Progenitor cell of endocrine pancreas (in vitro differentiated cells): ENCODE data around the gene SLC25A40. TPM values are rescaled to one million over a fixed set of nuclear protein-coding genes. Genes with fewer than 3 reads are reported as not detected.

ENCODE experiments used
- DNase-seq: peaks from one replicate; pipeline ENCODE4 v3.0.0; 2021; ENCODE audit warnings: low spot score; ENCODE audit not compliant: unreplicated experiment
- H3K27ac Mint-ChIP-seq: 2 replicates; pipeline ENCODE4 v1.8.0; 2021; ENCODE audit warnings: mild to moderate bottlenecking, moderate library complexity, mixed read lengths
- H3K27me3 Mint-ChIP-seq: 2 replicates; pipeline ENCODE4 v1.8.0; 2021; ENCODE audit warnings: mixed read lengths
- H3K36me3 Mint-ChIP-seq: 2 replicates; pipeline ENCODE4 v1.8.0; 2022; ENCODE audit warnings: mixed read lengths; ENCODE audit not compliant: insufficient read depth
- H3K4me1 Mint-ChIP-seq: 2 replicates; pipeline ENCODE4 v1.8.0; 2021; ENCODE audit warnings: low read depth, mixed read lengths
- H3K4me3 Mint-ChIP-seq: 2 replicates; pipeline ENCODE4 v1.8.0; 2021; ENCODE audit warnings: low read depth, mild to moderate bottlenecking, moderate library complexity, mixed read lengths
- H3K9me3 Mint-ChIP-seq: 2 replicates; pipeline ENCODE4 v1.8.0; 2021; ENCODE audit warnings: low read depth, mixed read lengths
- total RNA-seq: library from RNA; stranded (reverse); gene quantifications from 2 replicates; pipeline ENCODE4 v1.2.1, GENCODE V29; 2021
- TF ChIP-seq, protein P1 (sequence below): fragments of 200-600 bp; sonication (generic); IDR thresholded peaks from one replicate; pipeline ENCODE4 v1.5.0; 2021; ENCODE audit warnings: antibody characterized with exemption, mild to moderate bottlenecking; ENCODE audit not compliant: unreplicated experiment

SLC25A40 gene
- total RNA-seq, 1 donor from 2014 or later = 26.8 TPM

GRCh38 chr7:87797395-87797794 lies 78.8 kb downstream of the SLC25A40 start:
- no peak overlapping the region for H3K27ac Mint-ChIP-seq
- H3K27me3 Mint-ChIP-seq = no peaks in the 10 kb centered on the region
- H3K4me1 Mint-ChIP-seq = no peaks in the 10 kb centered on the region
- TF ChIP-seq, protein P1, sequence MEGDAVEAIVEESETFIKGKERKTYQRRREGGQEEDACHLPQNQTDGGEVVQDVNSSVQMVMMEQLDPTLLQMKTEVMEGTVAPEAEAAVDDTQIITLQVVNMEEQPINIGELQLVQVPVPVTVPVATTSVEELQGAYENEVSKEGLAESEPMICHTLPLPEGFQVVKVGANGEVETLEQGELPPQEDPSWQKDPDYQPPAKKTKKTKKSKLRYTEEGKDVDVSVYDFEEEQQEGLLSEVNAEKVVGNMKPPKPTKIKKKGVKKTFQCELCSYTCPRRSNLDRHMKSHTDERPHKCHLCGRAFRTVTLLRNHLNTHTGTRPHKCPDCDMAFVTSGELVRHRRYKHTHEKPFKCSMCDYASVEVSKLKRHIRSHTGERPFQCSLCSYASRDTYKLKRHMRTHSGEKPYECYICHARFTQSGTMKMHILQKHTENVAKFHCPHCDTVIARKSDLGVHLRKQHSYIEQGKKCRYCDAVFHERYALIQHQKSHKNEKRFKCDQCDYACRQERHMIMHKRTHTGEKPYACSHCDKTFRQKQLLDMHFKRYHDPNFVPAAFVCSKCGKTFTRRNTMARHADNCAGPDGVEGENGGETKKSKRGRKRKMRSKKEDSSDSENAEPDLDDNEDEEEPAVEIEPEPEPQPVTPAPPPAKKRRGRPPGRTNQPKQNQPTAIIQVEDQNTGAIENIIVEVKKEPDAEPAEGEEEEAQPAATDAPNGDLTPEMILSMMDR = no peak
- H3K36me3 Mint-ChIP-seq = peaks cover 1% of the 10 kb centered on the region
- no peak for DNase-seq
- H3K4me3 Mint-ChIP-seq = no peak overlapping the region
- H3K9me3 Mint-ChIP-seq = peaks cover 7% of the 10 kb centered on the region

DNA sequence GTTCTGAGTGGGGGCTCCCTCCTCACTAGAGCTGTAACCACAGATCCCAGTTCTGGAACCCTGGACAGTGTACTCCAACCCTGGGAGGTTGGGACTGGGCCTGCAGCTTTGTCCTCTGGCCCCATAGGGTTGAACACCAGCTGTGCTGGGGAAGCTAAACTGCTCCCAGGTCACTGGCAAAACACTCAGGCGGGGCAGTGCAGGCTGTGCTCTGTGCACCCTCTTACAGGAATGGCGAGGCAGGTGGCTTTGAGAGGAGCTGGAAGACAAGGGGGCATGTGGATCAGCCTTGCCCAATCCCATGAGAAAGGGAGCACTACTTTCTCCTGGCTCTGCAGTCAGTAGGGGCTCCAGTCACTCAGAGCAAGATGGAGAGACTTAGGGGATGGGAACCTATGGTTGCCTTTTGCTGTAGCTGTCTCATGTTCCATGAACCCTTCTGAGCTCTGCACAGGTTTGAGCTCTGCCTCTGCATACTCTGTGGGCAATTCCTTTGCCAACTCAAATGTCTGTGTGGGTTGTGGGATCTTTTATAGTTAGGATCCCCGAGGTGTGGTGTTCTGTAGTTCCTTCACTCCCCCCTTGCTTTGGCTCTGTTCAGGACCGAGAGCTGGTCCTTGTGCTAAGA lies 90.7 kb downstream of the SLC25A40 start:
- H3K9me3 Mint-ChIP-seq = no peaks in the 10 kb centered on the region
- H3K4me3 Mint-ChIP-seq = no peak overlapping the region
- no peak for DNase-seq
- H3K4me1 Mint-ChIP-seq = no peaks in the 10 kb centered on the region
- TF ChIP-seq, protein P1 = no peak
- no peaks in the 10 kb centered on the region for H3K36me3 Mint-ChIP-seq
- H3K27me3 Mint-ChIP-seq = no peaks in the 10 kb centered on the region
- no peak overlapping the region for H3K27ac Mint-ChIP-seq

DNA sequence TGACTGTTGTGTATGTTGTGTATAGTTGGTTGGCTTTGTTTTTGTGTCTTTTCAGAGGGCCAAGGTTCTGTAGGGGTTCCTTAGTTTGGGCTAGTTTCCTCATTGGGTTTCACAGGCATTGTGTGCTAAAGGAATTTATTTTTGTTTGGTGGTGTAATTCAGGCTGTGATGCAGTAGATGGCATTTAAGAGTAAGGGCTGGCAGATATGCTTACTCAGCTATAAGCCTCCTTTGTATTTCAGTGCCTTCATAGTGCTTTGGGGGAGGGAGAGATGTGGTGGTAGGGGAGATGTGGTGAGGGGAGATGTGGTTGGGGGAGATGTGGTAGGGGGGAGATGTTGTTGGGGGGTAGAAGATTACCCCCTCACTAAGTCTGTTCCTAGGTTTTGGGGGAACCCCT lies 91.7 kb downstream of the SLC25A40 start:
- TF ChIP-seq, protein P1 = no peak
- no peaks in the 10 kb centered on the region for H3K4me1 Mint-ChIP-seq
- H3K36me3 Mint-ChIP-seq = no peaks in the 10 kb centered on the region
- H3K9me3 Mint-ChIP-seq = no peaks in the 10 kb centered on the region
- no peak overlapping the region for H3K27ac Mint-ChIP-seq
- no peak for DNase-seq
- no peak overlapping the region for H3K4me3 Mint-ChIP-seq
- H3K27me3 Mint-ChIP-seq = no peaks in the 10 kb centered on the region

Other genes starting within 250 kb of the SLC25A40 start
- gene RUNDC3B, start 248.0 kb downstream of the SLC25A40 start, total RNA-seq = 0.13 and 0.24 TPM in 2 replicates
- gene DBF4, start 133 bp upstream of the SLC25A40 start, total RNA-seq = 24.9 and 27.7 TPM in 2 replicates
- gene ADAM22, start 57.9 kb upstream of the SLC25A40 start, total RNA-seq = 14.4 and 15.8 TPM in 2 replicates